Measurements from ENCODE around the gene GBX1.

- TF ChIP-seq, protein P1, sequence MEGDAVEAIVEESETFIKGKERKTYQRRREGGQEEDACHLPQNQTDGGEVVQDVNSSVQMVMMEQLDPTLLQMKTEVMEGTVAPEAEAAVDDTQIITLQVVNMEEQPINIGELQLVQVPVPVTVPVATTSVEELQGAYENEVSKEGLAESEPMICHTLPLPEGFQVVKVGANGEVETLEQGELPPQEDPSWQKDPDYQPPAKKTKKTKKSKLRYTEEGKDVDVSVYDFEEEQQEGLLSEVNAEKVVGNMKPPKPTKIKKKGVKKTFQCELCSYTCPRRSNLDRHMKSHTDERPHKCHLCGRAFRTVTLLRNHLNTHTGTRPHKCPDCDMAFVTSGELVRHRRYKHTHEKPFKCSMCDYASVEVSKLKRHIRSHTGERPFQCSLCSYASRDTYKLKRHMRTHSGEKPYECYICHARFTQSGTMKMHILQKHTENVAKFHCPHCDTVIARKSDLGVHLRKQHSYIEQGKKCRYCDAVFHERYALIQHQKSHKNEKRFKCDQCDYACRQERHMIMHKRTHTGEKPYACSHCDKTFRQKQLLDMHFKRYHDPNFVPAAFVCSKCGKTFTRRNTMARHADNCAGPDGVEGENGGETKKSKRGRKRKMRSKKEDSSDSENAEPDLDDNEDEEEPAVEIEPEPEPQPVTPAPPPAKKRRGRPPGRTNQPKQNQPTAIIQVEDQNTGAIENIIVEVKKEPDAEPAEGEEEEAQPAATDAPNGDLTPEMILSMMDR (IDR thresholded peaks at IDR 0.05): no peak
- no peak for TF ChIP-seq POLR2A (IDR thresholded peaks at IDR 0.05)
Observed at GRCh38 chr7:151126491-151127137, 40.9 kb downstream of the GBX1 start.

Measured in right lobe of liver (tissue), 4 donors.